ENCODE measurements around the gene MID1. TPM values are rescaled to one million over a fixed set of nuclear protein-coding genes. Genes with fewer than 3 reads are reported as not detected.

The MID1 gene
- total RNA-seq, 2 experiments from 2014 or later: 0.28 to 0.70 TPM

DNA sequence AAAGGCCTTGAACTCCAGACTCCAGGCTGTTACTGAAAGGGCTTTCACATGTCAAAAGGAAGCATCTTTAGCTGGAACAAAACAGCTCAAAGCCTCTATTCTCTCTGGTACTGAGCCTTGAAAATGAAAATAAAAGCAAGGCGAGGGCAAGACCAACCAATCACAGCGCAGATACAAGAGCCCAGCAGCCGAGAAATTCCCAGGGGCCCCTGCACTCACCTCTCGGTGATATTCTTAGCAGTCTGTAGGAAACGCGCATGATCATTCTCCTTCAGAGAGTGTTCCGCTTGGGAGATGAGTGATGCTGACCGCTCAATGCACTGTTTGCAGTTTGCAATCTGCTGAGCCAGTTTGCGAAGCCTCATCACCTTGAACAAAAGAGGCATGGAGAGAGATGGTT, 138.1 kb downstream of the MID1 start:
- no peak overlapping the region for H3K4me3 Mint-ChIP-seq
- no peaks in the 10 kb centered on the region for H3K36me3 Mint-ChIP-seq
- H3K4me1 Mint-ChIP-seq: no peaks in the 10 kb centered on the region
- H3K27me3 Mint-ChIP-seq: no peaks in the 10 kb centered on the region
- no peaks in the 10 kb centered on the region for H3K9me3 Mint-ChIP-seq
- no peak overlapping the region for H3K27ac Mint-ChIP-seq
- DNase-seq: no peak

DNA sequence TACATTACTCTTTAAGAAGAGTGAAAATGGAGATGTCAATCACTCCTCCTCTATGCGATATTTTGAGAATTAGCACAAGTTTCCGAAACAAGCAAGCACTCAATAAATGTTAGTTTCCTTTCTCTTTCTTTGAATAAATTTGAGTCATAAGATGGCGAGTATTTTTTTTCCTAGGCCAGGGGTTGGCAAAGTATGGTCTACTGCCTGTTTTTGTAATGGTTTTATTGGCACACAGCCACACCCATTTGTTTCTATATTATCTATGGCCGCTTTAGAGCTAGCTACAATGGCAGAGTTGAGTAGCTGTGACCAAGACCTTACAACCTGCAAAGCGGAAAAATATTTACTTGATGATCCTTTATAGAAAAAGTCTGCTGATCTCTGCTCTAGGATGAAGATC, 139.5 kb downstream of the MID1 start:
- Mint-ChIP-seq H3K27me3 (no peaks in the 10 kb centered on the region), H3K27ac (no peak overlapping the region), H3K9me3 (no peaks in the 10 kb centered on the region)

GRCh38 chrX:10479508-10479907, 140.9 kb downstream of the MID1 start:
- Mint-ChIP-seq H3K36me3 (no peaks in the 10 kb centered on the region), H3K27me3 (no peaks in the 10 kb centered on the region), H3K27ac (no peak overlapping the region), H3K9me3 (no peaks in the 10 kb centered on the region), H3K4me1 (no peaks in the 10 kb centered on the region), H3K4me3 (no peak overlapping the region)
- no peak for DNase-seq

More for the DNA sequence above, 139.5 kb downstream of the MID1 start:
- Mint-ChIP-seq H3K4me1 (no peaks in the 10 kb centered on the region), H3K4me3 (no peak overlapping the region), H3K36me3 (no peaks in the 10 kb centered on the region)
- no peak for DNase-seq

- H3K27me3 Mint-ChIP-seq: no peaks in the 10 kb centered on the region
- H3K4me1 Mint-ChIP-seq: no peaks in the 10 kb centered on the region
- H3K4me3 Mint-ChIP-seq: no peak overlapping the region
- H3K9me3 Mint-ChIP-seq: no peaks in the 10 kb centered on the region
- H3K27ac Mint-ChIP-seq: no peak overlapping the region
- H3K36me3 Mint-ChIP-seq: no peaks in the 10 kb centered on the region
- DNase-seq: no peak
These were observed 142.9 kb downstream of the MID1 start for GRCh38 chrX:10477525-10477924.

DNA sequence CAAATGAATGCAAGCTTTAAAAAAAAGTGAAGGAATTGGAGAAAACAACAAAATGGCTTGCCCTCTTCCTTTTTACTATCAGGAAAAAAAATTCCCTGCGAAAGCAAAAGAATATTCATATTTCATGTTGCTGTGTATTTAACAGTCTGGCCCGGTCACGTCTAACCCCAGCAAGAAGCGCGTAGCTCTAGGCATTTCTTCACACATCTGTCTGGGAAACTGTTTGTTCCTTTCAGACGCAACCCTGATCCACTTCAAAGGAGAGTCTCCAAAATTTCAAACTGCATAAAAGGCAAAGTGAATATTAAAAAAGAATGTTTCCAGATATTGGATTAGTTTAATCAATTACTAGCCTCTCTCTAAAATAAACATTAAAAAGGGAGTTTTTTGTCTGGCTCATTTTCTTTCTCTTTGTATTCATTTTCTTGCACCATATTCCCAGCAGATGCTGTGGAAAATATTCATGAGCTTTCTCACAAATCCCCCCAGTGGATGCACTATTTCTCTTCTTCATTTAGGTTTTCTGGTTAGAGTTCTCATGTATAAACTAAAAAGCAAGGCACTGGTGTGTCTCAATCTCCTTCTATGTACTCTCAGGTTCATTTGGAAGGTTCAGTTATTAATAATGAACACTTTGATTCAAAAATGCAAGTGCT, 145.3 kb downstream of the MID1 start:
- Mint-ChIP-seq H3K4me3 (no peak overlapping the region), H3K4me1 (no peaks in the 10 kb centered on the region), H3K27ac (no peak overlapping the region), H3K36me3 (no peaks in the 10 kb centered on the region), H3K27me3 (no peaks in the 10 kb centered on the region), H3K9me3 (no peaks in the 10 kb centered on the region)
- DNase-seq: no peak

DNA sequence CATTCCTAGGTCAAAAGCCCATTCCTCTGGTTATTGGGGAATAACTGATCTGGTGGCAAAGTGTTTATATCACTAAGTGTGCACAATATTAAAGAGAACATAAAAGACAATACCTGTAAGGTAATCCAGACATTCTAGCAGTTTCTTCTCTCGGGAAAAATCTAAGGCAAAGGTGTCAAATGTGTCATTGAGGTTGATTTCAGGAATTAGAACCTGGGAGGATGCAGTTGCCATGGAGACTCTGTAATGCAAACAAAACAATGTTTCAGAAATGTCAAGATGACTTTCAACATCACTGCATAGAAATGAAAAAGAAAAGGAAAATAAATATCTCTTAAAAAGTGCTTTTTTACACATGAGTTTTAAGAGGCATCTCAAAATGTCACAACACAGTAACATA, 145.9 kb downstream of the MID1 start:
- no peaks in the 10 kb centered on the region for H3K36me3 Mint-ChIP-seq
- no peaks in the 10 kb centered on the region for H3K9me3 Mint-ChIP-seq
- H3K4me3 Mint-ChIP-seq: no peak overlapping the region
- H3K4me1 Mint-ChIP-seq: no peaks in the 10 kb centered on the region
- no peaks in the 10 kb centered on the region for H3K27me3 Mint-ChIP-seq
- DNase-seq: no peak
- no peak overlapping the region for H3K27ac Mint-ChIP-seq

GRCh38 chrX:10471418-10471817, 149.0 kb downstream of the MID1 start:
- DNase-seq: no peak
- Mint-ChIP-seq H3K4me1 (no peaks in the 10 kb centered on the region), H3K9me3 (no peaks in the 10 kb centered on the region), H3K27me3 (no peaks in the 10 kb centered on the region), H3K4me3 (no peak overlapping the region), H3K36me3 (no peaks in the 10 kb centered on the region), H3K27ac (no peak overlapping the region)

DNA sequence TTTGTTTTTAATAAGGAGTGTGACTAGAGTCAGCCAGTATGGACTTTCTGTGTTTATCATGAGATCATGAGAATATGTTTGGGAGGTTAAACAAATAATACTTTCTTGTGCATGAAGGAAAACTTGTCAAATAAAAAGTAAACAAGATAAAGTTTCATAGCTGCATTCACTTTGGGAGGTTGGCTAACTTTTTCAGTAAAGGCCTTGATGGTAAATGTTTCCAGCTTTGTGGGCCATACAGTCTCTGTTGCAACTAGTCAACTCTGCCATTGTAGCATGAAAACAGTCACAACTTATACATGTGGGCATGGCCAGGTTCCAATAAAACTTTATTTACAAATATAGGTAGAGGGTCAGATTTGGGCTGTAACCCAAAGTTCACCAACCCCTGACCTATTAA, 150.4 kb downstream of the MID1 start:
- no peak for DNase-seq
- H3K9me3 Mint-ChIP-seq: no peaks in the 10 kb centered on the region
- H3K27me3 Mint-ChIP-seq: no peaks in the 10 kb centered on the region
- H3K36me3 Mint-ChIP-seq: no peaks in the 10 kb centered on the region
- no peak overlapping the region for H3K4me3 Mint-ChIP-seq
- H3K27ac Mint-ChIP-seq: no peak overlapping the region
- H3K4me1 Mint-ChIP-seq: no peaks in the 10 kb centered on the region

DNA sequence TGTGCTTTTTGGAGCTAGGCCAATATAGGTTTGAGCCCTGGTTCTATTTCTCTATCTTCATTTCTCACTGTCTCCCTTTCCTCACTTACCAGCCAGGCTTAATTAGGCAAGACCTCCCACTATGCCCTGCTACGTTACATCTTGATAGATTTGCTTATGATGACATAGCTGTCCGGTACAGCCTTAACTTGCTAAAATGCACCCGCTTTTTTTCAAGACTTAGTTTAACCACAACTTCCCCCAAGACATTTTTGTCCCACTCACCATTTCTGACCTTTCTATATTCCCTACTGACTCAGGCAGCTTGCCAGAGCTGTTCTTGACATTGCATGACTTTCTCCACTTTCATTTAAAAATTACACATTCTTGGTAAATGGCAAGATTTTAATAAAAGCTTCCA, 152.6 kb downstream of the MID1 start:
- Mint-ChIP-seq H3K27me3 (no peaks in the 10 kb centered on the region), H3K27ac (no peak overlapping the region), H3K4me1 (no peaks in the 10 kb centered on the region), H3K9me3 (no peaks in the 10 kb centered on the region), H3K36me3 (no peaks in the 10 kb centered on the region), H3K4me3 (no peak overlapping the region)
- no peak for DNase-seq

- DNase-seq: no peak
- Mint-ChIP-seq H3K36me3 (no peaks in the 10 kb centered on the region), H3K4me3 (no peak overlapping the region), H3K9me3 (no peaks in the 10 kb centered on the region), H3K27me3 (no peaks in the 10 kb centered on the region), H3K27ac (no peak overlapping the region), H3K4me1 (no peaks in the 10 kb centered on the region)
These were observed 155.1 kb downstream of the MID1 start for GRCh38 chrX:10465254-10465653.

DNA sequence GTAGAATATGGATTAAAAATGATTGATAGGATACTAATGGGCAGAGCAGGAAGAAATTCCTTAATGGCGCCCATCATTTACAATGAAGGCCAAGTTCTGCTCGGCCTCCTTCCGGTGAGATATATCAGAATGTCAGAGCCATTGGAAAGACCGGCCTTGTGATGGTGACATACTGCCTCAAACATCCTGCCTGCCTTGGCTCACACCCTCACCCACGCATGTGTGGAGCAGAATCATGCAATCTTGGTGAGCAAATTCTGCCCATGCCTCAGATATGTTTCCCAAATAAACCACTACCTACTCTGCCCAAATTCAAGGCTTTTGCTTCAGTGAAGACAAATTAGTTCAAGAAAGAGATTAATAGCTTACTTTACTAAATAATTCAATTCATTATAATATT, 163.3 kb downstream of the MID1 start:
- Mint-ChIP-seq H3K27ac (no peak overlapping the region), H3K9me3 (no peaks in the 10 kb centered on the region), H3K27me3 (no peaks in the 10 kb centered on the region), H3K36me3 (no peaks in the 10 kb centered on the region), H3K4me1 (no peaks in the 10 kb centered on the region), H3K4me3 (no peak overlapping the region)
- no peak for DNase-seq

DNA sequence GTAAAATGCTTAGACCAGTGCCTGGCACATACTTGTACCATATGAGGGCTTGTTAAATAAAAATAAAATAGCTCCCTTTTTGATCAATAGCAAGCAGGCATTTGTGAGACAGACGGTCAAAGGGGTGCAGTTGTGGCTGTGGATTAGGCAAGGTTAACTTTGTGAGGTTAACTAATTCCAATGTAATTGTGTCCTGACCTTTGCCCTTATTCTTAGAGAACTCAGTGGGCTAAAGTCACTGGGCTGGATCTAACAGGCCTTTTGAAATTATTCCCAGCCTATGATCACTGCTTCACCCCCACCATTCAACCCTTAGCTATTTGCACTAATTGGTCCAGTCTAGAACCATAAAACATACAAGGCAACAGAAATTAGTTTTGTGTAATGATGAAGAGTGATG, 166.4 kb downstream of the MID1 start:
- no peaks in the 10 kb centered on the region for H3K4me1 Mint-ChIP-seq

GRCh38 chrX:10450959-10451355, 169.4 kb downstream of the MID1 start:
- H3K9me3 Mint-ChIP-seq: no peaks in the 10 kb centered on the region
- no peaks in the 10 kb centered on the region for H3K36me3 Mint-ChIP-seq
- no peak overlapping the region for H3K27ac Mint-ChIP-seq
- DNase-seq: no peak
- H3K27me3 Mint-ChIP-seq: no peaks in the 10 kb centered on the region
- H3K4me1 Mint-ChIP-seq: no peaks in the 10 kb centered on the region
- no peak overlapping the region for H3K4me3 Mint-ChIP-seq

More for the DNA sequence above, 166.4 kb downstream of the MID1 start:
- Mint-ChIP-seq H3K9me3 (no peaks in the 10 kb centered on the region), H3K27ac (no peak overlapping the region), H3K36me3 (no peaks in the 10 kb centered on the region), H3K27me3 (no peaks in the 10 kb centered on the region), H3K4me3 (no peak overlapping the region)
- DNase-seq: no peak

DNA sequence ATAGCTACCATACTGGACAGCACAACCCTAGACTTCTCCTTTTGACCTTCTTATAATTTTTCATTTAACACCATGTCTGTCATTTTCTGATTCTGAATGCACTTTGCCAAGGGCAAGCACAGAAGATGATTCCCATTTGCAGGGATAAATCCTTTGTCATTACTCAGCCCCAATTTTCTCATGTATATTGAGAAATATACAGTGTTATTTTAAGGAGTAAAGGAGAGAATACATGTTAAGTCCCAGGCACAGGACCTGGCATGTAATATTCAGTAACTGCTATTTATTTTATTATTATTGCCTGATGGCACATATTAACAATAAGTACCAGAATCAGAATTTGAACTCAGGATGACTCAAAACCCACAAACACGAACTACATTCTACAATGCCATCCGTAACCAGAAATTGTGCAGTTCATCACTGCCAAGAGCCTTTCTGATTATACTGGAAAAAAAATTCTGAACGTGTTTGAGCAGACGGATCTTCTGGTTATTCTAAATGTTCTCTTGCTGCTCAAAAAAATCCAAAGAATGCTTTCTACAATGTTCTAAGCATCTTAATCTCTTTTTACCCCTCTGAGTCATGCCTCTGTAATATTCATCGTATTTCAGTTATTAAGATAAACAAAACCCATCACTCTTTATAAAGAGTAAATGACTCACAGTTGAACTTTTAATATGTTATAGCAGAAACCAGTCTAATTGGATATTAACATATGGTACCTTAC, 170.0 kb downstream of the MID1 start:
- Mint-ChIP-seq H3K9me3 (no peaks in the 10 kb centered on the region), H3K27ac (no peak overlapping the region), H3K4me3 (no peak overlapping the region), H3K36me3 (no peaks in the 10 kb centered on the region), H3K4me1 (no peaks in the 10 kb centered on the region), H3K27me3 (no peaks in the 10 kb centered on the region)
- no peak for DNase-seq

DNA sequence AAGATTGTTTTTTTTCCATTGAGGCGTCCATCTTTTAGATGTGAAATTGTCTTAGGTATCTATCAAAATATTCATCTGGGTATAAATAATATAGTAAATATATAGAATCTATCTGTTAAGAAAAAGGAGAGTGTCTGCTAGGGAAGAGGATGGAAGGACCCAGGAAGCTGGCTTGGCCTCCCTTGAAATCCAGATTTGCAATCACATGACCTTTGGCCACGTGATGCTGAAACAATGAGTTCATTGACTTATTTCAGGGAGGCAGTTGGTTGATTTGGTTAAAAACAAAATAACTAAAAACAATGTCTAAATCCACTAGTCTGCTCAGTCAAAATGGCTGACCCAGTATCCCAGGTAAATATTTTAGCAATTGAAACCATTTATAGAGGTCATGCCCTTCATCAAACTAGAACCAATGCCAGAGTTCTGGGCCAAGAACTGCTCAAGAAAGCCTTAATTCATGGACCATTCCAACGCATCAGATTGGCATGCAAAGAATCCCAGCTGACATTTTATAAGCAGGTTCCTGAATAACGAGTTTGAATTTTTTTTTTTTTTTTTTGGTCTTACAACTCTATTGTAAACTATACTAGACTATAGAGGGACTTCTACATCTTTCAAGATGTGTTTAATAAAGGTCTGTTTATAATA, 172.7 kb downstream of the MID1 start:
- H3K4me3 Mint-ChIP-seq: no peak overlapping the region
- H3K4me1 Mint-ChIP-seq: no peaks in the 10 kb centered on the region
- no peaks in the 10 kb centered on the region for H3K27me3 Mint-ChIP-seq
- H3K27ac Mint-ChIP-seq: no peak overlapping the region
- no peaks in the 10 kb centered on the region for H3K9me3 Mint-ChIP-seq
- DNase-seq: no peak
- H3K36me3 Mint-ChIP-seq: no peaks in the 10 kb centered on the region

- Mint-ChIP-seq H3K36me3 (no peaks in the 10 kb centered on the region), H3K9me3 (no peaks in the 10 kb centered on the region), H3K4me1 (no peaks in the 10 kb centered on the region), H3K27ac (no peak overlapping the region), H3K4me3 (no peak overlapping the region), H3K27me3 (peaks cover 5% of the 10 kb centered on the region)
- DNase-seq: no peak
These were observed 176.2 kb downstream of the MID1 start for GRCh38 chrX:10444204-10444603.
